Measurements from ENCODE around the gene RPRD2.
A peak's percentile ranks its signal among the peaks of the same experiment; 100 is the strongest.
"Not testable (repeated sequence)": the region's sequence is repeated elsewhere in the genome, so short reads cannot be mapped to it uniquely, and the experiment has no call there.

The RPRD2 gene

GRCh38 chr1:150388241-150388640, 24.3 kb downstream of the RPRD2 start:
- no peak for DNase-seq (ENCODE audit: low read depth in 2 of 2)

- DNase-seq (ENCODE audit: low read depth in 2 of 2) = no peak
Measured at GRCh38 chr1:150389650-150390049, 25.7 kb downstream of the RPRD2 start.

- DNase-seq (ENCODE audit: low read depth in 2 of 2) = no peak
Measured at GRCh38 chr1:150392627-150393026, 28.7 kb downstream of the RPRD2 start.

DNA sequence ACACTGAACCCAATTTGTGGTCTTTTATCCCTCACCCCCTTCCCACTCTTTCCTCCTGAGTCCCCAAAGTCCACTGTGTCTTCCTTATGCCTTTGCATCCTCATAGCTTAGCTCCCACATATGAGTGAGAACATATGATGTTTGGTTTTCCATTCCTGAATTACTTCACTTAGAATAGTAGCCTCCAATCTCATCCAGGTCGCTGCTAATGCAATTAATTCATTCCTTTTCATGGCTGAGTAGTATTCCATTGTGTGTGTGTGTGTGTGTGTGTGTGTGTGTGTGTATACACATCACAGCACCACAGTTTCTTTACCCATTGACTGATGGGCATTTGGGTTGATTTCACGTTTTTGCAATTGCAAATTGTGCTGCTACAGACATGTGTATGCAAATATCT, 31.2 kb downstream of the RPRD2 start:
- not testable (repeated sequence) for DNase-seq (ENCODE audit: low read depth in 2 of 2)

GRCh38 chr1:150397392-150398032, 33.6 kb downstream of the RPRD2 start:
- DNase-seq (ENCODE audit: low read depth in 2 of 2) = no peak

- no peak for DNase-seq (ENCODE audit: low read depth in 2 of 2)
Measured at GRCh38 chr1:150404465-150404864, 40.5 kb downstream of the RPRD2 start.

- no peak for DNase-seq (ENCODE audit: low read depth in 2 of 2)
Measured at GRCh38 chr1:150405660-150406059, 41.7 kb downstream of the RPRD2 start.

GRCh38 chr1:150406483-150406882, 42.5 kb downstream of the RPRD2 start:
- no peak for DNase-seq (ENCODE audit: low read depth in 2 of 2)

GRCh38 chr1:150407330-150407729, 43.4 kb downstream of the RPRD2 start:
- DNase-seq (ENCODE audit: low read depth in 2 of 2) = no peak

DNA sequence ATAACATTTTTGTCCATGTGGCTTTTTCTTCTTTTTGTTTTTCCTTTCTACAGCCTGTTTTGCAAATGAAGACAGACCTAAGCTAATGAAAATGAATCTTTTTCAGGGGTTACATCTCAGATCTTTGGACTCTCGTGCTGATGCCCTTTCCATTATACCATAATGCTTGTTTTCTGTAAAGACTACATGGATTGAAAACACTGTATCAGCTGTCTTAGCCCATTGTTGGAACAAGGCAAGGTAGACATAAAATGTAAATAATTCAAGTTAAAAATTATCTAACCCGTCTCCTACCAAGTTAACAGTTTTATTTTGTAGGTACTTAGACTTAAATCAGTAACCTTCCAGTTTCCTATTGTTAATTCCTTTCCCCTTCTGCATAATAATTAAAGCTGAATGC, 44.9 kb downstream of the RPRD2 start:
- DNase-seq (ENCODE audit: low read depth in 2 of 2) = no peak

DNA sequence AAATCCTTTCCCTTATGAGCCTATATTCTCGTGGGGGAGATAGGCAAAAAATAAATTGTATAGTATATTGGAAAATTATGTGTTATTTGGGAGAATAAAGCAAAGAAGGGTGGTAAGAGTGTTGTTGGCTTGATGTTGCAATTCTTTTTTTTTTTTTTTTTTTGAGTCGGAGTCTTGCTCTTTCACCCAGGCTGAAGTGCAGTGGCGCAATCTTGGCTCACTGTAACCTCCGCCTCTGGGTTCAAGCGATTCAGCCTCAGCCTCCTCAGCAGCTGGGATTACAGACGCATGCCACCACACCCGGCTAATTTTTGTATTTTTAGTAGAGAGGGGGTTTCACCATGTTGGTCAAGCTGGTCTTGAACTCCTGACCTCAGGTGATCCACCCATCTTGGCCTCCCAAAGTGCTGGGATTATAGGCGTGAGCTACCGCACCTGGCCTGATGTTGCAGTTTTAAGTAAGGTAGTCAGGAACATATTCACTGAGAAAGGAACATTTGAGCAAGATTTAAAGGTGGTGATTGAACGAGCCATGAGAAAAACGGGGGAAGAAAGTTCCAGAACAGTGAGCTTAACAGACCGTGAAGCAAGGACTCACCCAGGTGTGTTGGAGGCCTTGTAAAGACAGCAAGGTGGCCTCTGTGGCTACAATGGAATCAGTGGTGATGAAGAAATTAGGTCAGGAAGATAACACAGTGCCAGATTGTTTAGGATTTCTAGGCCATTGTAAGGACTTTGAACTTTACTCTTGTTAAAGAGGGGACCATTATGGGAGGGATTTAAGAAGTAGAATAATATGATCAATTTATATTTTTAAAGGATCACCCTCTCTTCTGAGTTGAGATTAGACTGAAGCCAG, 45.8 kb downstream of the RPRD2 start:
- DNase-seq (ENCODE audit: low read depth in 2 of 2) = no peak

DNA sequence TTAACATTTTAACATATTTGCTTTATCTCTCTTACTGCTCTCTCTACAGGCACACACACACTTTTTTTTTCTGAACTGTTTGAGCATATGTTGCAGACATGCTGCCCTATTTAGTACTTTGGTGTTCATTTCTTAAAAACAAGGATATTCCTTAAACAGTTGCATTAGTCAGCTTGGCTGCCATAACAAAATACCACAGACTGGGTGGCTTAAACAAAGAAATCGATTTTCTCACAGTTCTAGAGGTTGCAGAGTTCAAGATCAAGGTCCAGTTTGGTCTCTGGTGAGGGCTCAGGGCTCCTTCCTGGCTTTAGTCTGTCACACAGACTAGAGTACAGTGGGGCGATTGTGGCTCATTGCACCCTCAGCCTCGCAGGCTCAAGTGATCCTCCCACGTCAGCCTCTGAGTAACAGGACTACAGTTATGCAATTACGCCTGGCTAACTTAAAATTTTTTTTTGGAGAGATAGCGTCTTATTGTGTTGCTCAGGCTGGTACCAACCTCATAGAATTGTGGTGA, 46.7 kb downstream of the RPRD2 start:
- no peak for DNase-seq (ENCODE audit: low read depth in 2 of 2)

- no peak for DNase-seq (ENCODE audit: low read depth in 2 of 2)
Measured at GRCh38 chr1:150414592-150414991, 50.6 kb downstream of the RPRD2 start.

GRCh38 chr1:150415800-150416199, 51.9 kb downstream of the RPRD2 start:
- no peak for DNase-seq (ENCODE audit: low read depth in 2 of 2)

DNA sequence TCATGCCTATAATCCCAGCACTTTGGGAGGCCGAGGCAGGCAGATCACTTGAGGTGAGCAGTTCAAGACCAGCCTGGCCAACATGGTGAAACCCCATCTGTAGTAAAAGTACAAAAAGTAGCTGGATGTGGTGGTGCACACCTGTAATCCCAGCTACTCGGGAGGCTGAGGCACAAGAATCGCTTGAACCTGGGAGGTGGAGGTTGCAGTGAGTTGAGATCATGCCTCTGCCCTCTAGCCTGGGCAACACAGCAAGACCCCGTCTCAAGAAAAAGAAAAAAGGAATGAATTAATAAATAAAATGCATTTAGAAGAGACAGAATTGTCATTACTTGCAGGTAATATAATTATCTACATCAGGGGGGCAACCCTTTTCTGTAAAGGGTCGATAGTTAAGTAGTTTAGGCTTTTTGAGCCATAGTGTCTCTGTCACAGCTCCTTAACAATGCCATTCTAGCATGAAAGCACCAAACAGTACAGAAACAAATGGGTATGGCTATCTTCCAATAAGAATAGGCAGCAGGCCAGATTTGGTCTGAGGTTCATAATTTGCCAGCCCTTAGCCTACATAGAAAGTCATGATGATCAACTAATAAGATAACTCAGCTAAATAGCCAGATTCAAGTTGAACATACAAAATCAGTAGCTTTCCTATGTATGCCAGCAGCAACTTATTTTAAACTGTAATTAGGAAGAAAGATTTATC, 56.8 kb downstream of the RPRD2 start:
- no peak for DNase-seq (ENCODE audit: low read depth in 2 of 2)

- no peak for DNase-seq (ENCODE audit: low read depth in 2 of 2)
Measured at GRCh38 chr1:150422541-150422940, 58.6 kb downstream of the RPRD2 start.

DNA sequence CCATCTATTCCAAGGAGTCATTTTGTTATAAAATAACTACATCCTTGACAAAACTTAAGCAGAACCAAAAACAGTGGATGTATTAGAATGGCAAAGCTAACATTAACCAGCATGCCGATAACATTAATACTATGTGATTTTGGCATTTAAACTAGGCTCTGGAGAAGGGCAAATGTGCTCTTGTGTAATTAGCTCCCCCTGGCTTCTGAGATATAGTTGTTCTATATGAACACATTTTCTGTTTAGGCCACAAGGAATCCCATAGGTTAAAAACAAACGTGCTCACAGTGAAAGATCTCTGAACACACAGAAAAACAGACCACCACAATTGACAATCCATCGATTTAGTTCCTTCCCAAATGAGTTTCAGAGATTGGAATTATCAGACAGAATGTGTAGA, 65.9 kb downstream of the RPRD2 start:
- no peak for DNase-seq (ENCODE audit: low read depth in 2 of 2)

- no peak for DNase-seq (ENCODE audit: low read depth in 2 of 2)
Measured at GRCh38 chr1:150441121-150441520, 77.2 kb downstream of the RPRD2 start.

GRCh38 chr1:150444232-150444631, 80.3 kb downstream of the RPRD2 start:
- DNase-seq (ENCODE audit: low read depth in 2 of 2) = no peak

- no peak for DNase-seq (ENCODE audit: low read depth in 2 of 2)
Measured at GRCh38 chr1:150456146-150456647, 92.2 kb downstream of the RPRD2 start.

DNA sequence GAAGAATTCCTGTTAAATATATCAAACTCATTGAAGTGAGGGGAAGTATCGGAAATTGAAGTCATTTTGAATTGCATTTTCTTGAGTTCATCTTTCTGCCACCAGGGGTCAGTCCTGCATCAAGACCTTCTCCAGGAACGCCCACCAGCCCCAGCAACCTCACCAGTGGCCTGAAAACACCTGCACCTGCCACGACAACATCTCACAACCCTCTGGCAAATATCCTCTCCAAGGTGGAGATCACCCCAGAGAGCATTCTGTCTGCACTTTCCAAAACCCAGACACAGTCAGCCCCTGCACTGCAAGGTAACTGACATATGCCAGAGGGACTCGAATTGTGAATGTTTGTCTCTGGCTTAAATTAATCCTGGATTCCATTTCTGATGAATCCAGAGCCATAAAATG, 100.5 kb downstream of the RPRD2 start:
- DNase-seq (ENCODE audit: low read depth in 2 of 2) = peak; percentile 59 to 75

DNA sequence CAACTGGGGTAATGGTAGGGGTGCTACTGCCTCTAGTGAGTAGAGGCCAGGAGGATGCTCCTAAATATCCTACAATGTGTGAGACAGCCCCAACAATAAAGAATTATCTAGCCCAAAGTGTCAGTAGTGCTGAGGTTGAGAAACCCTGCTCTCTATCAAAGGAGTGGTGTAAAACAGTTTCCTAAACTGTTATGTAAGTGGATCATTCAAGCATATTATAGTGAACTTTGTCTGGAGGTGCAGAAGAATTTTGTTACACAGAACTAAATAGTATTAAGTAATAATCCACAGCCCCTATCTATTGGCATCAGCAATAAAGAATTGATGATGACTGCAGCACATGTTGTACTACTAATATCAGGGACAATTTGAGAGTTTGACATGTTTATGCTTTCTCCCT, 103.0 kb downstream of the RPRD2 start:
- DNase-seq (ENCODE audit: low read depth in 2 of 2) = no peak

Measured in stimulated activated CD4-positive, alpha-beta T cell treated with anti-CD3 and anti-CD28 coated beads, Interleukin-1b, Interleukin-23, amount 100 ng/mL, for 4 hours (primary cell).